Measurements from ENCODE around the gene CFHR4.
"Not testable (repeated sequence)": the region's sequence is repeated elsewhere in the genome, so short reads cannot be mapped to it uniquely, and the experiment has no call there.

The CFHR4 gene

DNA sequence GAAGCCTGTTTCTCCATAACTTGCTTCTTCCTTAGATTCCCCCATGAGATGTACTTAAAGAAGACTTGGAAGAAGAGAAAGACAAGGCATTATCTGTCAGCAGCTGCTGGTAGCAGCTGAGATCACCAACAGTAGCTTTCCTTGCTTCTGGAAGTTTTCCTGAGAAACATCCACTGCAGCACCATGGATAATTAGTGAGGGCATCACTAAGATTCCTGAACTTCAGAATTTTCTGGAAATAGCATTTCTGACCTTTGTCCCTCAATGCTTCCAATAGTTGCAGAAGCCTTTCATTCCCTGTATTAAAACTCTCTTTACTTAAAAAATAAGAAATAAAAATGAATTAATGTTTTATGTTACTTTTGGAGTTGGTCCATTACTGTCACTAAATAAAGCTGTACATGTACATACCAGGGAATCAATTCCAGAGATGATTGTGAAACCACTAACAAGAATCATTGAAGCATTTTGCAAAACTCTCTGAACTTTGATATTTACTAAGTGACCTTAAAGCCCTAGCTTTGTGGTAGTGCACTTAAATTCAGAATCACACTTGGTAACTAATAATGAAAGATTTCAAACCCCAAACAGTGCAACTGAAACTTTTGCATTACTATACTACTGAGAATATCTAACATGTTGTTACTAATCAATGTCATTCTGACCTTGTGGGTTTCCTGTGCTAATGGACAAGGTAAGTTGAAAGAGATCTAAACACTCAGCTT, at the start of gene CFHR4:
Gene CFHR4, plus strand, starts transcription at position 538 of the 725 bp plus-strand sequence. Its CDS starts 99 bp downstream, at position 637.
- DNase-seq = no peak

DNA sequence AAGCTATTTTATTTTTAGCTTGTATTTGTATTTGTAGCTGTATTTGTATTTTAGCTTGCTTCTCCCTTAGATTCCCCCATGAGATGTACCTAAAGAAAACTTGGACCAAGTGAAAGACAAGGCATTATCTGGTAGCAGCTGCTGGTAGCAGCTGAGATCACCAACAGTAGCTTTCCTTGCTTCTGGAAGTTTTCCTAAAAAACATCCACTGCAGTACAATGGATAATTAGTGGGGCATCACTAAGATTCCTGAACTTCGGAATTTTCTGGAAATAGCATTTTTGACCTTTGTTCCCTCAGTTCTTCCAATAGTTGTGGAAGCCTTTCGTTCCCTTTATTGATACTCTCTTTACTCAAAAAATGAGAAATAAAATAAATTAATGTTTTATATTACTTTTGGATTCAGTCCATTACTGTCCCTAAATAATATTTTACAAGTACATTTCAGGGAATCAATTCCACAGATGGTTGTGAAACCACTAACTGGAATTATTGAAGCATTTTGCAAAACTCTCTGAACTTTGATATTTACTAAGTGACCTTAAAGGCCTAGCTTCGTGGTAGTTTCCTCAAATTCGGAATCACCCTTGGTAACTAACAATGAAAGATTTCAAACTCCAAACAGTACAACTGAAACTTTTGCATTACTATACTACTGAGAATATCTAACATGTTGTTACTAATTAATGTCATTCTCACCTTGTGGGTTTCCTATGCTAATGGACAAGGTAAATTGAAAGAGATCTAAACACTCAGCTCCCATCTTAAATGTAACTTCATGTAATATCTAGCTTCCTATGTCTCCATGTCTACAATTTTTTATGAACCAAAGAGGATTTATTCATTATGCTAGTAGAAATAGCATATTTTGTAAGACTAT, 38.0 kb upstream of the CFHR4 start:
- DNase-seq = not testable (repeated sequence)

DNA sequence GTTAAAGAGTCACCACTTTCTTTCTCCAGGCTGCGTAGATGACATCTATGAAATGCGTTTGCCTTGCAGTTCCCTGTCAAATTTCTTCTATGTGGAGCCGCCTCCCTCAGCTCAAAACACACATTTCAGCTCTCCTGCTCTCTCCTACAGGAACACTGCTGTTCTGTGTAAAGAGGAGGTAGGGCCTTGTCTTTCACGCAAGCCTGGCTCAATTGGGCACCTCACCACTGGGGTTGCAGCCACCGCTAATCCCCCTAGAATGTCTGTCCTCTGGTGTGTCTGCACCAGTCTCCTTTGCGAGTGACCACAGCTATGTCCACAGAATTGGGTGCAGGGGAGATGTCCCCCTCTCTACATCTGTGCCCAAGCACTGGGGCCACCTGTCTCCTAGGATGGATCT, 31.8 kb upstream of the CFHR4 start:
- no peak for DNase-seq

DNA sequence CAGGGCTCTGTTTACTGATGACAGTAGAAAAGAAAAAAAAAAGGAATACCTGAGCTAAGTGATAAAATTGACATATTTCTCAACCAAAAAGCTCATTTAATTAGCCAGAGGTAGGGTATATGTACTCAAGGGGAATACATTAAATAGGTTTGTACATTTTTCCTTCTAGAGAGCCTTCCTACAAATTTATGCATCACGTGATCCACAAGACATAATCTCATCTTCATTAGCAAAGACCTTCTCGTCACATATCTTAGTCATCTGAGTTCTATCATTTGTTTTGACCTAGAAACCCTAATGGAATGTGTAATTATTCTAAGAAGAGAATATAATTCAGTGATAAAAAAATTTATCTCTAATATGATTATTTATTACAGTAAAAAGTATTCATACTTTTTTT, 30.7 kb upstream of the CFHR4 start:
- DNase-seq = no peak

DNA sequence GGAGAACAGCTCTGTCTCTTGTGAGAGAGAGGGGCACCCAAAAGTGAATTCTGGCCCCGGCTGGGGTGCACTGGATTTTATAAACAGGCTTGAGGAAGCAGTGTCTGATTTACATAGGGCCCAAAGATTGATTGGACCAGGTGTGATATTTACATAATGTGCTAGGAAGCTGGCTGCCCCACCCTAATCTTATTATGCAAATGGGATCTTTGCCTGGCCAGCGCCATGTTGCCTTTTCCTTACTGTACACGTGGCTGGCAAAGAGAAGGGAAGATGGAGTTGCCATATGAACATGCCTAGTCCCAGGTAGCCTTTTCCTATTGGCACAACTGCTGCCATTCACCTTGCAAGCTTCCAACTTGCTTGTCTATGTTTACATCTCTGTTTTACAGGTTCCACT, 29.0 kb upstream of the CFHR4 start:
- no peak for DNase-seq

DNA sequence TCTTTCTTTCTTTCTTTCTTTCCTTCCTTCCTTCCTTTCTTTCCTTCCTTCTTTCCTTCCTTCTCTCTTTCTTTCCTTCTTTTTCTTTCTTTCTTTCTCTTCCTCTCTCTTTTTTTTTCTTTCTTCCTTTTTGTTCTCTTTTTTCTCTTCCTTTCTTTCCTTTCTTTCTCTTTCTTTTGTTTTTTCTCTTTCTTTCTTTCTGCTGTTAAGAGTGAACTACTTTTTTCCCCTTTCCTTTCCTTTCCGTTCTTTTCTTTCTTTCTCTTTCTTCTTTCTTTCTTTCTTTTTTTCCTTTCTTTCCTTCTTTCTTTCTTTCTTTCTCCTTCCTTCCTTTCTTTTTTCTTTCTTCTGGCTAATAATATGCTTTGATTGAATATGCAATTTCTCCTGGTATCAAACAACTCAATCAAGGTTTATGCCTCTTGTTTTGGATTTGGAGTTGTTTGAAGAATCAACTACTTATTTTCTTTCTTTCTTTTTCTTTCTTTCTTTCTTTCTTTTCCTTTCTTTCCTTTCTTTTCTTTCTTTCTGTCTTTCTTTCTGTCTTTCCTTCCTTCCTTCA, 27.4 kb upstream of the CFHR4 start:
- DNase-seq = no peak

DNA sequence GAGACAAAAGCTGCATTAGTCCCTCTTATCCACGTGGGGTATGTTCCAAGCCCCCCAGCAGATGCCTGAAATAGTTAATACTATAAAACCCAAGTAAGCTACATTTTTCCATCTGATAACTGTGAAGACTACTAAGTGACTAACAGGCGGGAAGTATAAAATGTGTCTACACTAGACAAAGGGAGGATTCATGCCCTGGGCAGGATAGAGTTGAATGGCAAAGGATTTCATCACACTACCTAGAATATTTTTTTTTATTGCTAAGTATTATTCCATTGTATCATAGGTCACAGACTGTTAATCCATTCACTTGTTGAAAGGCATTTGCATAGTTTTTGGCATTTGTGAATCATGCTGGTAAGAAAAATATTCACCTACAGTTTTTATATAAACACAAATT, 26.4 kb upstream of the CFHR4 start:
- DNase-seq = no peak

DNA sequence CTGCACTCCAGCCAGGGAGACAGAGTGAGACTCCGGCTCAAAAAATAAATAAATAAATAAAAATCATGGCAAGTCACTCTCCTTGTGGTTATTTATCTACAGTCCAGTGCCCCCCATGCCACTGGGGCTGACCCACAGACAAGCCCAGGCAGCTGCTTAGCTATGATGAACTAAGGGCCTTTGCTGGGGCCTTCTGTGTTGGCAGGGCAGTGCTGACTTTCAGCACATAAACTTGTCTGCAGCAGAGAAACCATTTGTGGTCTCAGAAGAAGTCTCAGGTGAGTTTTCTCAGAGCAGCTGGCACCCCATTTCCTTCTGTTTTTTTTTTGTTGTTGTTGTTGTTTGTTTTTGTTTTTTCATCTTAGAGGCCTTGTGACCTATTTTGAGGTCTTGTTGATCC, 20.9 kb upstream of the CFHR4 start:
- DNase-seq = no peak

DNA sequence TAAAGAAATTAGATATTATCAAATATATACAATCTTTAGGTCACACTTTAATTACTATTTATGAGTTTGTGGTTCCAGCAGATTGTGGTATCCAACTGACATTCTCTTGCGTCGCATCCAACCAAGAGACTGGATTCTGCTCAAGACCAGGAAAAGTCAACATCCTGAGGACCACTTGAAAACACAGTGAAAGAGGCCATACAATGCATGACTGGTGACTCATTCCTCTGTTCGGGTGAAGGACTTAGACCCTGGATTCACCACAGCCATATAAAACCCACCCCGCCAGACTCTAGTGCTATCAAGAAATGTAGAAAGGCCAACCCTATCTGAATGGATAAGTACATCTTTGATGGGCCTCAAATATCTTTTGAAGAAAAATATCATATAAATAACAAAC, 14.5 kb upstream of the CFHR4 start:
- no peak for DNase-seq

DNA sequence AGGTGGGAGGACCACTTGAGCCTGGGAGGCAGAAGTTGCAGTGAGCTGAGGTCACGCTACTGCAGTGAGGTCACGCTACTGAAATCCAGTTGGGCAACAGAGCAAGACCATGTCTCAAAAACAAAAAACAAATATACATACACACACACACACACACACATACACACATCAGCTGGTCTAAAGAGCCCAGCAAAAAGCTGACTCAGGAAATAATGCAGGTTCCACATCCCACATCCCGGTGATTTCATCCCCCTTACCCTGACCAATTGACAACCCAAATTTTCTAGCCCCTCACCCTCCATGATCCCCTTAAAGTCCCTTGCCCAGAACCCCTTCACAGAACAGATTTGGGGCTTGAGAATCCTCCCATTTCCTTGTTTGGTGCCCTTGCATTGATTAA, 11.9 kb upstream of the CFHR4 start:
- DNase-seq = no peak

DNA sequence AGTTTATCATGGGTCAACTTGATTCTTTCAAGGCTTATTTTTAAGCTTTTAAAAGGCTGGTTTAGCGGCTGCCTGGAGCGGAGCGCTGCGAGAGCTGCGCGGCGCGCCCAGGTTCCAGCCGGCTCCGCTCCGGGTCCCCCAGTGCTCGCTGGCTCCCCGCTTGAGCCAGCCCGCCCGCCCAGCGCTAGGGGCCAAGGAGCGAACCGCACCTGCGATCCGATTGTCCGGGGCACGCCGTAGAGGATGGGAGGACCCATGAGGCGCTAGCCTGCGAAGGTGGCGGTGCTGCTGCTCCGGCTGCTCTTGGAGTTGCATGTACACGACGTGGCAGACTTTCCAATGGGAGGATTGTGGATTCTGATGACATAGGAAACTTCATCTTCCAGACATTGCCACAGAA, 9.9 kb upstream of the CFHR4 start:
- DNase-seq = no peak

DNA sequence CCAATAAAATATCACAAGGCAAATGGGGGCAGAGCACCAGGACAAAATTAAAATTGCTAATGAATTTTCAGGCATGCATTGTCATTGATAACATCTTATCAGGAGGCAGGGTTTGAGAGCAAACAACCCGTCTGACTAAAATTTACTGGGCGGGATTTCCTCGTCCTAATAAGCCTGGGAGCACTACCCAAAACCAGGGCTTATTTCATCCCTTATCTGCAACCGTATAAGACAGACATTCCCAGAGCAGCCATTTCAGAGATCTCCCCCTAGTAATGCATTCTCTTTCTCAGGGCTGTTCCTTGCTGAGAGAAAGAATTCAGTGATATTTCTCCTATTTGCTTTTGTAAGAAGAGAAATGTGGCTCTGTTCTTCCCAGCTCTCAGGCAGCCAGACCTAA, 1.3 kb upstream of the CFHR4 start:
- DNase-seq = not testable (repeated sequence)

DNA sequence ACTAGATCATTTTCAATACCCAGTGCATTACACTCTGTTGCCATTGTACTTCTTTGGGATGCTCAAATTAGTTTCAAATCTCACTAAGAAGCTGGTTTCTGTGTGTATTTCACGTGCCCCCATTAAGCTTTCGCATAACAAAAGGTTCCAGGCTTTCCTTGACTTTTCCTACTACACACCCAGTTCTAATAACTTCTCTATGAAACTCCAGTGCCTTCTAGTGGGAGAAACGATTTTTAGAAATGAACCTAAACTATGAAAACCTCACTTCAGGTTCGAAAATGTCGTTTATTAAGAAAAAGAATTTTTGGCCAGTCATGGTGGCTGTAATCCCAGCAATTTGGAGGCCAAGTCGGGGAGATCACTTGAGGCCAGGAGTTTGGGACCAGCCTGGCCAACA, 2.8 kb downstream of the CFHR4 start:
- no peak for DNase-seq

DNA sequence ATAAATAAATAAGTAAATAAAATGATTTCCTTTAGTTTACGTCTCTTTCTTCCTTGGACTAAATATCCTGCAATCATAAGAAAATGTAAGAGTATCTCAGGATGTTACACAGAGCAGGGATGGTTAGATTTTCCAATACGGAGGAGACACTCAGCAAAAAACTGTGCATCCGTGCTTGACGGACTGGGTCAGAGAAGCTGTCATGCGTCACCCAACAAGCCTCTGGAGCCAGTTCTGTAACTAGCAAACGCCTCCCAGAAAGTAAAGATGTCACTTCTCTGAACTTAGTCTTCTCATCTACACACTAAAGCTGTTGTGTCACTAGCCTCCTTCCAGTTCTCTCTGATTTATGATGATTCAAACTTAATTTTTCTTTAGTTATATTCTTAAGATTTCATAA, 3.4 kb downstream of the CFHR4 start:
- no peak for DNase-seq

DNA sequence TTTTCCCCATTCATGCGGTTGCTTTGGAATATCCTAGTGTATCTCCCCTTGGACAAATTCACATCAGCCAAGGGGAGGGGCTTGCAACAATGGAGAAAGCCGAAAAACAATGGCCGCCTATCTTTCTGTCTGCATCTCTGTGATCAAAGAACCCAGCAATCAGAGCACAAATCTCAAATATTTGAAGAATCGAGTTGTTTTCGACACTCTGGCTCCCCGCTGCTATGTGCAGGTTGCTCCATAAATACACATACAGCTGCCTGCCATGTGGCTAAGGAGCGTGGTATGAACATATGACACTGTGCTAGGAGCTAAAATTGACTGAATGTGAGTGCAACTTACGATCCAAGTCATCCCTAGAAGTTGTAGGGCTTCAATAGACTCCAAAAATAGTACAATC, 8.5 kb downstream of the CFHR4 start:
- DNase-seq = no peak

DNA sequence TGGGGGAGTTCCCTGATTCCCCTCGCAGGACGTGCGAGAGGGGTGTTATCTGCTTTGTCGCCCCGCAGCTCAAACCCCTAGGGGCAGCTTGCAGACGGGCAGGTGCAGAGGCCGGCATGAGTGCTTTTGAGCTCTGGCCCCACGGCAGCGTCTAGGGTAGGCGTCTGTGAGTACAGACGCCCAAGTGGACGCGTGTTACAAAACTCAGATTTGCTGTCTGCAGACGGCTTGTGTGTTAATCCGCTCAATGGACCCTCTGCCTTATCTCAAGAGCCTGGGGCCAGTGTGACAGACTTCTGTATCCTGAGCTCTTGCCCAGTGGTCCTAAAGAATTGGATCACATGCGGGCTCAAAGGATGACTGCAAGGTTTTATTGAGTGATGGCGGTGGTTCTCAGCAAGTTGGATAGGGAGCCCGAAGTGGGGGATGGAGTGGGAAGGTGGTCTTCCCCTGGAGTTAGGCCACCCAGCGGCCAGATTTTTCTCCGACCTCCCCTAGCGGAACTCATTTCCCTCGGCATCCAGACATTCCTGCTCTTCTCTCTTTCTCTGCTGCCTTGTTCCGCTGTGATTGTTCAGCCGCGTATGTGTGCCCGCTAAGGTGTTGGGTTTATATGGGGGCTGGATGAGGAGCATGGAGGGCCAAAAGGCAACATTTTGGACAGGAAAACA, 9.4 kb downstream of the CFHR4 start:
- DNase-seq = no peak

DNA sequence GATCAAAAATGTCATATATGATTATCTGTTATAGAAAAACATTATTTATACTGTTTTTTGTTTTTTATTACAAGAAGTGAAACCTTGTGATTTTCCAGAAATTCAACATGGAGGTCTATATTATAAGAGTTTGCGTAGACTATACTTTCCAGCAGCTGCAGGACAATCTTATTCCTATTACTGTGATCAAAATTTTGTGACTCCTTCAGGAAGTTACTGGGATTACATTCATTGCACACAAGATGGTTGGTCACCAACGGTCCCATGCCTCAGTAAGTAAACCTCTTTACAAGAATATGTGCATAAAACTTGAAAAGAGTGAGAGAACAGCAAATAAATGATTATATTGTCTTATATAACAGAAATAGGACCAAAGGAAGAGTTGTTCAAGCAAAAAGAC, 14.5 kb downstream of the CFHR4 start:
- no peak for DNase-seq

DNA sequence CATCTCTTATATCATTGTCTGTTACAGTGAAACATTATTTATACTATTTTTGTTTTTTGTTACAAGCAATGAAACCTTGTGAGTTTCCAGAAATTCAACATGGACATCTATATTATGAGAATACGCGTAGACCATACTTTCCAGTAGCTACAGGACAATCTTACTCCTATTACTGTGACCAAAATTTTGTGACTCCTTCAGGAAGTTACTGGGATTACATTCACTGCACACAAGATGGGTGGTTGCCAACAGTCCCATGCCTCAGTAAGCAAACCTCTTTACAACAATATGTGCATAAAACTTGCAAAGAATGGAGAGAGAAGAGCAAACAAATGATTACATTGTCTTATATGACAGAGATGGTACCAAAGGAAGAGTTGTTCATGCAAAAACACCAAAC, 22.4 kb downstream of the CFHR4 start:
- no peak for DNase-seq

DNA sequence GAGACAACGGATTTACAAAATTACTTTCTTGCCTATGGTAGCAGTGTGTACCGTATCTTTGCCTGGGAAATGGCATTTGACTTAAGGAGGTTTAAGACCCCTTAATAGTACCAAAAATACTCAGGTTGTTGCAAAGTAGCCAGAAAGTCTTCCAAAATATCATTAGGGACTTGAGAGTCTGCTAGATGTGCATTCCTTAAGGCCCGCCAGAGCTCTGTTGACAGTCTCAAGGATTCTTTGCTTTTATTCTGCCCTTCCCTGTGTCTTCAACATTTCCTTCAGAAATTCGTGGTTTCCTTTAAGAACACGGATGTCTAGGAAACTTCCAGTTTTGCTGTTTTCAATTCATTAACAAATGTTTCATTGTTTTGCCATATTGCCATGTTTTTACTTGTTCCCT, 24.4 kb downstream of the CFHR4 start:
- not testable (repeated sequence) for DNase-seq

DNA sequence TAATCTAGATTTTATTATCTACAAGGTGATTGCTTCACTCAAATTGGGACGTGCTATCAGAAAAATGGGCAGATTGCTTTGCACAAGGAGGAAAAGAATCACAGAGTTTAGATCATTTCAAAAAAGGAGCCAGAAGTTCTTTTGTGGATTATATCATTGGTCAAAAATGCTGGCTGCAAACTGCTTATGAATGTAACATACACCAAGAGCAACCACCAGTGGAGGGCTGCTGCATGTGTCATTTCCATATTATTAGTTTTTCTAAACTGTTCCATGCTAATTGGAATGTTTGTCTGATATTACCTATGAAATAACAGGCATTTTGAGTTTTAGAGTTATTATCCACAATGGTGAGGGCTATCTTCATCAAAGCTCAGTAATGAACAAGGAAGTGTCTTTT, 39.0 kb downstream of the CFHR4 start:
- DNase-seq = not testable (repeated sequence)

DNA sequence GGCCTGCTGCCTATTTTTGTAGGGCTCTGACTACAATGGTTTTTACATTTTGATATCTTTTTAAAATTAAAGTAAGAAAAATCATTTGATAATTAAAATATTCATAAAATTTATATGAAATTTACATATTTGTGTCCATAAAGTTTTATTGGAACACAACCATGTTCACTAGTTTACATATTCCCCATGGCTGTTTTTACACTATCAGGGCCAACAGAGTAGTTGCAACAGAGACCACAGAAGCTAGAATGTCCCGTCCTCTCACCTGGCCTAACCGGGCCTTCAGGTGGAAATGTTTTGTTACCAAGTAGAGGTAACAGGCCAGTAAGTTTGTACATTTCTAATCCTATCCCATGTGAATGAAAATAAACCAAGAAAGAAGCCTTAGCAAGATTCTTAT, 45.0 kb downstream of the CFHR4 start:
- DNase-seq = not testable (repeated sequence)

DNA sequence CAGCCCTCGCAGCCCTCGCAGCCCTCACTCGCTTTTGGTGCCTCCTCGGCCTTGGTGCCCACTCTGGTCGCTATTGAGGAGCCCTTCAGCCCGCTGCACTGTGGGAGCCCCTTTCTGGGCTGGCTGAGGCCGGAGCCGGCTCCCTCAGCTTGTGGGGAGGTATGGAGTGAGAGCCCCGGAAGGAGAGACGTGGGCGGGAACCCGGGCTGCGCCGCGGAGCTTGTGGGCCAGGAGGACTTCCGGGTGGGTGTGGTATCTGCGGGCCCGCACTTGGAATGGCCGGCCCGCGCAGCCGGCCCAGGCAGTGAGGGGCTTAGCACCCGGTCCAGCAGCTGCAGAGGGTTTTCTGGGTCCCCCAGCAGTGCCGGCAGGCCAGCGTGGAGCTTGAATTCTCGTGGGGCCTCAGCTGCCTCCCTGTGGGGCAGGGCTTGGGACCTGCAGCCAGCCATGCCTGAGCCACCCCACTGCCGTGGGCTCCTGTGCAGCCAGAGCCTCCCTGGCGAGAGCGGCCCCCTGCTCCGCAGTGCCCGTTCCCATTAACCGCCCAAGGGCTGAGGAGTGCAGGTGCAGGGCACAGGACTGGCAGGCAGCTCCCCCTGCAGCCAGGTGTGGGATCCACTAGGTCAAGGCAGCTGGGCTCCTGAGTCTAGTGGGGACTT, 45.8 kb downstream of the CFHR4 start:
- no peak for DNase-seq

DNA sequence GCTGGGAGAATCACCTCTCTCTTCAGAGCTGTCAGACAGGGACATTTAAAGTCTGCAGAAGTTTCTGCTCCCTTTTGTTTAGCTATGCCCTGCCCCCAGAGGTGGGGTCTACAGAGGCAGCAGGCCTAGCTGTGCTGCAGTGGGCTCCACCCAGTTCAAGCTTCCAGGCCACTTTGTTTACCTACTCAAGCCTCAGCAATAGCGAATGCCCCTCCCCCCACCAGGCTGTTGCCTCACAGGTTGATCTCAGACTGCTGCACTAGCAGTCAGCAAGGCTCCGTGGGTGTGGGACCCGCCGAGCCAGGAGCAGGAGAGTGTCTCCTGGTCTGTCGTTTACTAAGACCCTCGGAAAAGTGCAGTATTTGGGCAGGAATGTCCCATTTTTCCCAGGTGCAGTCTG, 53.6 kb downstream of the CFHR4 start:
- DNase-seq = not testable (repeated sequence)

Measured in T1000 (cell line).